IMR-90 (cell line): ENCODE data around the gene AQP4. TPM values are rescaled to one million over a fixed set of nuclear protein-coding genes. Genes with fewer than 3 reads are reported as not detected.

Source experiments
- ATAC-seq: fragments of 200-7000 bp; cut with Tn5 transposase; 2 replicates; pipeline ENCODE4 v1.9.1; 2020; ENCODE audit warnings: low read depth, mild to moderate bottlenecking, moderate library complexity
- BruUV-seq: library from RNA; stranded (reverse); fragments of 400-500 nt; replicated peaks from 2 replicates; lab custom pipeline; 2021; lab: Mats Ljungman, UMichigan
- CTCF ChIA-PET: fragments of 300-600 bp; formaldehyde crosslinking; extraction: SDS; loops from one replicate; lab custom pipeline; 2021; ENCODE audit warnings: antibody characterized with exemption; lab: Yijun Ruan, JAX
- POLR2A ChIA-PET: fragments of 300-600 bp; sonication (Branson Sonifier 250); formaldehyde crosslinking; loops from one replicate; lab custom pipeline; 2022; ENCODE audit warnings: antibody characterized with exemption; ENCODE audit not compliant: unreplicated experiment; lab: Charles Lee
- DNase-seq: peaks from one replicate; pipeline ENCODE4 v3.0.0; 2013
- H2AFZ ChIP-seq: replicated peaks from 2 replicates; pipeline ENCODE3; 2013; ENCODE audit warnings: low read length, mild to moderate bottlenecking; ENCODE audit not compliant: poor library complexity
- H2AK5ac ChIP-seq: 2 replicates; pipeline ENCODE4 v1.6.1; 2013; ENCODE audit warnings: low read depth, low read length, inconsistent platforms
- H2AK9ac ChIP-seq: replicated peaks from 2 replicates; pipeline ENCODE3; 2013; ENCODE audit warnings: mild to moderate bottlenecking, low read depth, low read length, moderate library complexity; ENCODE audit not compliant: poor library complexity
- H2BK120ac ChIP-seq: 2 replicates; pipeline ENCODE4 v1.6.1; 2013; ENCODE audit warnings: low read depth, low read length, inconsistent platforms
- H2BK15ac ChIP-seq: 3 replicates; pipeline ENCODE4 v1.6.1; 2013; ENCODE audit warnings: low read depth, low read length, inconsistent platforms
- H2BK20ac ChIP-seq: 2 replicates; pipeline ENCODE4 v1.6.1; 2013; ENCODE audit warnings: low read depth, mild to moderate bottlenecking, inconsistent platforms, low read length, moderate library complexity
- H2BK5ac ChIP-seq: 2 replicates; pipeline ENCODE4 v1.6.1; 2013; ENCODE audit warnings: mild to moderate bottlenecking, low read depth, low read length, inconsistent platforms; ENCODE audit not compliant: poor library complexity, severe bottlenecking
- H3K14ac ChIP-seq: replicated peaks from 2 replicates; pipeline ENCODE4 v1.6.1; 2013; ENCODE audit warnings: low read depth, low read length, inconsistent platforms
- H3K18ac ChIP-seq: 2 replicates; pipeline ENCODE4 v1.6.1; 2013; ENCODE audit warnings: low read depth, low read length, control low read depth
- H3K23ac ChIP-seq: 2 replicates; pipeline ENCODE4 v1.6.1; 2013; ENCODE audit warnings: low read depth, low read length, inconsistent platforms
- H3K27ac ChIP-seq: 2 replicates; pipeline ENCODE4 v1.5.1; 2013; ENCODE audit warnings: mild to moderate bottlenecking, control low read depth, low read length; ENCODE audit not compliant: insufficient read depth
- H3K27me3 ChIP-seq: 2 replicates; pipeline ENCODE4 v1.6.1; 2013; ENCODE audit warnings: low read length; ENCODE audit not compliant: control insufficient read depth, insufficient read depth
- H3K36me3 ChIP-seq: 2 replicates; pipeline ENCODE4 v1.6.1; 2013; ENCODE audit warnings: low read length, mixed read lengths; ENCODE audit not compliant: control insufficient read depth, insufficient read depth
- H3K4ac ChIP-seq: 2 replicates; pipeline ENCODE4 v1.6.1; 2013; ENCODE audit warnings: low read depth, low read length, inconsistent platforms
- H3K4me1 ChIP-seq: 2 replicates; pipeline ENCODE4 v1.6.1; 2013; ENCODE audit warnings: low read length, mixed read lengths; ENCODE audit not compliant: control insufficient read depth, insufficient read depth
- H3K4me2 ChIP-seq: 2 replicates; pipeline ENCODE4 v1.6.1; 2013; ENCODE audit warnings: low read depth, mild to moderate bottlenecking, control low read depth, low read length, moderate library complexity
- H3K4me3 ChIP-seq: 2 replicates; pipeline ENCODE4 v1.5.1; 2013; ENCODE audit warnings: low read depth, mild to moderate bottlenecking, control low read depth, low read length, moderate library complexity; ENCODE audit not compliant: insufficient read depth
- H3K56ac ChIP-seq: 2 replicates; pipeline ENCODE4 v1.6.1; 2013; ENCODE audit warnings: low read length, inconsistent platforms; ENCODE audit not compliant: insufficient read depth; ENCODE audit errors: extremely low read depth
- H3K79me1 ChIP-seq, 2 experiments: 2 replicates each; pipeline ENCODE4 v1.6.1; 2013; ENCODE audit warnings: low read length in 2 of 2, inconsistent platforms in 1 of 2, low read depth in 1 of 2
- H3K9ac ChIP-seq: 2 replicates; pipeline ENCODE4 v1.6.1; 2013; ENCODE audit warnings: low read depth, low read length, control low read depth
- H3K9me1 ChIP-seq: 2 replicates; pipeline ENCODE4 v1.6.1; 2013; ENCODE audit warnings: low read length, inconsistent platforms; ENCODE audit not compliant: insufficient read depth
- H3K9me3 ChIP-seq: 2 replicates; pipeline ENCODE4 v1.6.1; 2013; ENCODE audit warnings: low read length; ENCODE audit not compliant: control insufficient read depth, insufficient read depth
- H4K20me1 ChIP-seq: 2 replicates; pipeline ENCODE4 v1.6.1; 2013; ENCODE audit warnings: low read length, inconsistent platforms; ENCODE audit not compliant: insufficient read depth
- H4K5ac ChIP-seq: 2 replicates; pipeline ENCODE4 v1.6.1; 2013; ENCODE audit warnings: mild to moderate bottlenecking, low read depth, low read length, control low read depth
- H4K8ac ChIP-seq, 2 experiments: 2 replicates each; pipeline ENCODE4 v1.6.1; 2013; ENCODE audit warnings: low read depth in 2 of 2, low read length in 2 of 2, control low read depth in 1 of 2, inconsistent platforms in 1 of 2
- H4K91ac ChIP-seq: 2 replicates; pipeline ENCODE4 v1.6.1; 2013; ENCODE audit warnings: low read depth, low read length, inconsistent platforms; ENCODE audit not compliant: insufficient read depth
- BHLHE40 ChIP-seq: fragments of 150-350 bp; IDR thresholded peaks from 2 replicates; pipeline ENCODE4 v1.6.1; 2016; ENCODE audit warnings: mild to moderate bottlenecking, low read depth, low read length
- CHD1 ChIP-seq: IDR thresholded peaks from 2 replicates; pipeline ENCODE4 v1.6.1; 2012; ENCODE audit warnings: low read depth, low read length, improper control_type of control experiment
- FOS ChIP-seq: fragments of 150-350 bp; IDR thresholded peaks from 2 replicates; pipeline ENCODE4 v1.6.1; 2016; ENCODE audit warnings: low read depth, low read length
- MAFK ChIP-seq: IDR thresholded peaks from 2 replicates; pipeline ENCODE4 v1.6.1; 2012; ENCODE audit warnings: low read depth, low read length, improper control_type of control experiment
- MAZ ChIP-seq: IDR thresholded peaks from 2 replicates; pipeline ENCODE4 v1.6.1; 2012; ENCODE audit warnings: low read depth, mild to moderate bottlenecking, low read length, improper control_type of control experiment, moderate library complexity, borderline replicate concordance
- MXI1 ChIP-seq: IDR thresholded peaks from 2 replicates; pipeline ENCODE4 v1.6.1; 2012; ENCODE audit warnings: low read depth, mild to moderate bottlenecking, low read length, moderate library complexity, borderline replicate concordance
- NFE2L2 ChIP-seq: fragments of 150-350 bp; IDR thresholded peaks from 2 replicates; pipeline ENCODE4 v1.6.1; 2016; ENCODE audit warnings: low read depth, mild to moderate bottlenecking, low read length
- POLR2A ChIP-seq: IDR thresholded peaks from 2 replicates; pipeline ENCODE4 v1.6.1; 2012; ENCODE audit warnings: mild to moderate bottlenecking, low read depth, low read length
- RAD21 ChIP-seq: IDR thresholded peaks from 2 replicates; pipeline ENCODE4 v1.6.1; 2012; ENCODE audit warnings: low read length, improper control_type of control experiment
- RCOR1 ChIP-seq: IDR thresholded peaks from 2 replicates; pipeline ENCODE4 v1.6.1; 2012; ENCODE audit warnings: mild to moderate bottlenecking, low read length, improper control_type of control experiment; ENCODE audit not compliant: insufficient replicate concordance
- RFX5 ChIP-seq: IDR thresholded peaks from 2 replicates; pipeline ENCODE4 v1.8.0; 2012; ENCODE audit warnings: low read depth, mild to moderate bottlenecking, low read length, moderate library complexity
- WGBS, 2 experiments: methylation state at CpG; one replicate each; pipeline versions ENCODE4 v1.1.5 to v1.1.7; 2013; ENCODE audit warnings: missing lambda C conversion rate in 2 of 2; ENCODE audit not compliant: insufficient read length in 1 of 2; ENCODE audit errors: extremely low coverage in 2 of 2; 5-methylcytosine and 5-hydroxymethylcytosine counted together
- dilution Hi-C: fragments of 300-500 bp; cut with HindIII; formaldehyde crosslinking; loops from one replicate; pipeline ENCODE4 v1.14.3; 2018; ENCODE audit warnings: low sequenced_read_pairs; ENCODE audit not compliant: unreplicated experiment
- in situ Hi-C: fragments of 300-500 bp; cut with MboI; formaldehyde crosslinking; loops from 3 replicates; pipeline ENCODE4 v1.14.3; 2019; ENCODE audit warnings: low sequenced_read_pairs, inconsistent platforms, mixed read lengths
- intact Hi-C: fragments of 100-400 bp; cut with micrococcal nuclease; formaldehyde crosslinking; loops from 2 replicates; pipeline ENCODE4 v1.10.0; 2022
- polyA plus RNA-seq, 3 experiments: library from polyadenylated mRNA; depleted of rRNA; stranded (reverse); fragments of >200 nt; gene quantifications; 2 replicates each; pipeline ENCODE4 v1.2.3, GENCODE V29; 2012; ENCODE audit warnings: low replicate concordance in 1 of 3
- total RNA-seq: library from RNA; depleted of rRNA; stranded (reverse); fragments of >200 nt; gene quantifications from 2 replicates; pipeline ENCODE4 v1.2.3, GENCODE V29; 2012
- TF ChIP-seq, protein P1 (sequence below): fragments of 150-350 bp; IDR thresholded peaks from 2 replicates; pipeline ENCODE4 v1.6.1; 2016; ENCODE audit warnings: low read depth, mild to moderate bottlenecking, low read length, moderate library complexity, borderline replicate concordance
- TF ChIP-seq, protein P2 (sequence below): conservative IDR thresholded peaks from 2 replicates; pipeline ENCODE4 v1.5.1; 2012; ENCODE audit warnings: mild to moderate bottlenecking, low read depth, low read length, improper control_type of control experiment
- TF ChIP-seq, protein P3 (sequence below): fragments of 150-350 bp; IDR thresholded peaks from 2 replicates; pipeline ENCODE4 v1.6.1; 2017; ENCODE audit warnings: mild to moderate bottlenecking, antibody characterized with exemption, low read length, low read depth

The AQP4 gene
- total and polyA plus RNA-seq, 2 of the 4 experiments (the other 2 are of a cell fraction) = not detected

DNA sequence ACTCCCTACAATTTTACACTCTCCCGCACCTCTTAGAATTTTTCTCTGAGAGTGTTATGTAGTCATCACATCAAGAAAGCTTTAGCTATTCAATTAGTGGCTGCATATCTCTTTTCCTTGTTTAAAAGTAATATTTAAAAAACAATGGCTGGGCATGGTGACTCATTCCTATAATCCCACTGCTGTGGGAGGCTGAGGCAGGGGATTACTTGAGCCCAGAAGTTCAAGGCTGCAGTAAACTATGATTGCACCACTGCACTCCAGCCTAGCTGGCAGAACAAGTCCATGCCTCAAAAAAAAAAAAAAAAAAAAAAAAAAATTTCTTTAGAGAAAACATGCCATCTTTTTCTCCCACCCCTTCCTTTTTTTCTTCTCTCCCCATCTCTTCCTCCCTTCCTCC is 44.3 kb downstream of the AQP4 start:
- Histone ChIP-seq H3K27me3 (no peaks in the 10 kb centered on the region), H3K4me2 (no peak overlapping the region), H2BK15ac (no peak overlapping the region), H3K56ac (no peak overlapping the region), H4K91ac (no peak overlapping the region), H2AFZ (no peak overlapping the region), H2AK9ac (no peak overlapping the region), H3K9ac (no peak overlapping the region), H3K27ac (no peak overlapping the region), H2BK20ac (no peak overlapping the region), H3K23ac (no peak overlapping the region), H3K36me3 (no peaks in the 10 kb centered on the region), H2AK5ac (no peak overlapping the region), H3K4me3 (no peak overlapping the region), H4K20me1 (no peaks in the 10 kb centered on the region), H4K5ac (no peak overlapping the region), H4K8ac (no peak overlapping the region), H3K79me1 (no peaks in the 10 kb centered on the region), H3K4me1 (no peaks in the 10 kb centered on the region), H3K9me1 (no peaks in the 10 kb centered on the region), H3K18ac (no peak overlapping the region), H2BK120ac (no peak overlapping the region), H3K4ac (no peak overlapping the region), H3K14ac (no peak overlapping the region), H2BK5ac (no peak overlapping the region), H3K9me3 (peaks cover 4% of the 10 kb centered on the region; the same call in 1 of the 2 replicates)
- dilution Hi-C loops (no loop called here), in situ Hi-C loops (no loop called here), intact Hi-C loops (no loop called here)
- BruUV-seq = no TSS peak
- CTCF ChIA-PET = no interaction called here
- ATAC-seq = no peak
- WGBS, 2 experiments = no CpG with 5 or more reads among the region's 1 CpG
- POLR2A ChIA-PET = no interaction called here
- DNase-seq = no peak
- no peak for TF ChIP-seq BHLHE40
- no peak for TF ChIP-seq MAZ
- TF ChIP-seq RFX5 = no peak
- no peak for TF ChIP-seq FOS
- no peak for TF ChIP-seq RAD21
- TF ChIP-seq MXI1 = no peak
- no peak for TF ChIP-seq CHD1
- TF ChIP-seq, protein P1, sequence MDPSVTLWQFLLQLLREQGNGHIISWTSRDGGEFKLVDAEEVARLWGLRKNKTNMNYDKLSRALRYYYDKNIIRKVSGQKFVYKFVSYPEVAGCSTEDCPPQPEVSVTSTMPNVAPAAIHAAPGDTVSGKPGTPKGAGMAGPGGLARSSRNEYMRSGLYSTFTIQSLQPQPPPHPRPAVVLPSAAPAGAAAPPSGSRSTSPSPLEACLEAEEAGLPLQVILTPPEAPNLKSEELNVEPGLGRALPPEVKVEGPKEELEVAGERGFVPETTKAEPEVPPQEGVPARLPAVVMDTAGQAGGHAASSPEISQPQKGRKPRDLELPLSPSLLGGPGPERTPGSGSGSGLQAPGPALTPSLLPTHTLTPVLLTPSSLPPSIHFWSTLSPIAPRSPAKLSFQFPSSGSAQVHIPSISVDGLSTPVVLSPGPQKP = no peak
- no peak for TF ChIP-seq NFE2L2
- TF ChIP-seq, protein P2, sequence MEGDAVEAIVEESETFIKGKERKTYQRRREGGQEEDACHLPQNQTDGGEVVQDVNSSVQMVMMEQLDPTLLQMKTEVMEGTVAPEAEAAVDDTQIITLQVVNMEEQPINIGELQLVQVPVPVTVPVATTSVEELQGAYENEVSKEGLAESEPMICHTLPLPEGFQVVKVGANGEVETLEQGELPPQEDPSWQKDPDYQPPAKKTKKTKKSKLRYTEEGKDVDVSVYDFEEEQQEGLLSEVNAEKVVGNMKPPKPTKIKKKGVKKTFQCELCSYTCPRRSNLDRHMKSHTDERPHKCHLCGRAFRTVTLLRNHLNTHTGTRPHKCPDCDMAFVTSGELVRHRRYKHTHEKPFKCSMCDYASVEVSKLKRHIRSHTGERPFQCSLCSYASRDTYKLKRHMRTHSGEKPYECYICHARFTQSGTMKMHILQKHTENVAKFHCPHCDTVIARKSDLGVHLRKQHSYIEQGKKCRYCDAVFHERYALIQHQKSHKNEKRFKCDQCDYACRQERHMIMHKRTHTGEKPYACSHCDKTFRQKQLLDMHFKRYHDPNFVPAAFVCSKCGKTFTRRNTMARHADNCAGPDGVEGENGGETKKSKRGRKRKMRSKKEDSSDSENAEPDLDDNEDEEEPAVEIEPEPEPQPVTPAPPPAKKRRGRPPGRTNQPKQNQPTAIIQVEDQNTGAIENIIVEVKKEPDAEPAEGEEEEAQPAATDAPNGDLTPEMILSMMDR = no peak
- TF ChIP-seq POLR2A = no peak
- TF ChIP-seq, protein P3, sequence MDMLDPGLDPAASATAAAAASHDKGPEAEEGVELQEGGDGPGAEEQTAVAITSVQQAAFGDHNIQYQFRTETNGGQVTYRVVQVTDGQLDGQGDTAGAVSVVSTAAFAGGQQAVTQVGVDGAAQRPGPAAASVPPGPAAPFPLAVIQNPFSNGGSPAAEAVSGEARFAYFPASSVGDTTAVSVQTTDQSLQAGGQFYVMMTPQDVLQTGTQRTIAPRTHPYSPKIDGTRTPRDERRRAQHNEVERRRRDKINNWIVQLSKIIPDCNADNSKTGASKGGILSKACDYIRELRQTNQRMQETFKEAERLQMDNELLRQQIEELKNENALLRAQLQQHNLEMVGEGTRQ = no peak
- no peak for TF ChIP-seq RCOR1
- TF ChIP-seq MAFK = no peak
